NCI-H460 (cell line): ENCODE measurements around the gene APPL2. TPM values are rescaled to one million over a fixed set of nuclear protein-coding genes. Genes with fewer than 3 reads are reported as not detected.
"Not testable (repeated sequence)": the region's sequence is repeated elsewhere in the genome, so short reads cannot be mapped to it uniquely, and the experiment has no call there.

ENCODE experiments used
- DNase-seq: peaks from one replicate; pipeline ENCODE4 v3.0.0-alpha.2; 2016; ENCODE audit warnings: low read depth; ENCODE audit errors: extremely low read depth
- total RNA-seq: library from RNA; depleted of rRNA; stranded (reverse); fragments of >200 nt; shearing (Covaris generic); gene quantifications from 2 replicates; pipeline ENCODE4 v1.2.3, GENCODE V29; 2014

The APPL2 gene
- total RNA-seq, 1 experiment from 2014 or later, result 26.9 TPM

DNA sequence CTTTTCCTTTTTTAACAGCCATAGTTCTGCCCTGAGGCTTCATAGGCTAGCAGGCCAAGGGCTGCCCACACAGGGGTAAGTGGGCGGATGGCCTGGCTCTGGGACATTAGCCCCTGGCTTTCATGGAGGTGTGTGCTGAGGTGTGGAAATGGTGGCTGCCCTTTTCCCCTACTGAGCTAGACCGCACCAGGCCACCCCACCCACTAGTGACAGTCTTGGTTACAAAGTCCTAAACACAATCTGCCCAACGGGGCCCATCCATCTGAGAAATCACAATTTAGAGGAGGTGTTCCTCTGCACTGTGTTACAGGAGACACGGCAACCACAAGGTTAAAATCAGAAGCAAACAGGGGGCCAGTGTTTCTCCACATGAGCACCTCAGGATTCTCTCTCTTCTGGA is 35.6 kb downstream of the APPL2 start:
- no peak for DNase-seq

DNA sequence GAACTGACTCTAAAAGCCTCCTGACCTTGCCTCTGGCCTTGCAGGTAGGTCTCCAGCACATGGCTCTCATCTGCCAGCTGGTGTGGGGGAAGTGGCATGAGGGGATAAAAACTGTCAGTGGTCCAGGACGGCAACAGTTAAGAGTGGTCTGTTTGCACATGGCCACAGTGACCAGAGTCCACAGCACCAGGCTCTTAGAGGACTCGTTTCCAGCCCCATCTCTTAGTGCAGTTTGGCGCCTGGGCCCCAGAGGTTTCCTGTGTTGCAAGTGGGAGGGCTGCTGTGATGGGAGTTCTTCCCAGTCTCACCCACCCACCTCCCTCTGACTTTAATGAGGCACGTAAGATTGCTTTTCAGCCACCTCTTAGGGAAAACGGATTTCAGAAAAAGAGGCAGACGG is 37.0 kb downstream of the APPL2 start:
- no peak for DNase-seq

DNA sequence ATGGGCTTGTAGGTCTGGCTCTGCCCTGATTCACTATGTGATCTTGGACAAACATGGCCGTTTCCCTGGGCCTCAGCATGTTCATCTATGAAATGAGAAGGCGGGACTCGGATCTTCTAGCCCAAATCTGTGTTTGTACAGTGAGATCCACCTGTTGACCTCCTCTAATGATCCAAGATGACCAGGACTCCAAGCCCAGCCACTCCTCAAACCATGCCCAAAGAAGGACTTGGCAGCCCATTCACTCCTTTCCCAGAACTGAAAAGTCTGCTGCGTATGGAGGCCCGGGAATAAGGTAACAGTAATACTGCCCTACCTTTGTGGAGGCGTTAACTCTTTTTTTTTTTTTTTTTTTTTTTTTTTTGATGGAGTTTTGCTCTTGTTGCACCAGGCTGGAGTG is 39.9 kb downstream of the APPL2 start:
- DNase-seq, result no peak

DNA sequence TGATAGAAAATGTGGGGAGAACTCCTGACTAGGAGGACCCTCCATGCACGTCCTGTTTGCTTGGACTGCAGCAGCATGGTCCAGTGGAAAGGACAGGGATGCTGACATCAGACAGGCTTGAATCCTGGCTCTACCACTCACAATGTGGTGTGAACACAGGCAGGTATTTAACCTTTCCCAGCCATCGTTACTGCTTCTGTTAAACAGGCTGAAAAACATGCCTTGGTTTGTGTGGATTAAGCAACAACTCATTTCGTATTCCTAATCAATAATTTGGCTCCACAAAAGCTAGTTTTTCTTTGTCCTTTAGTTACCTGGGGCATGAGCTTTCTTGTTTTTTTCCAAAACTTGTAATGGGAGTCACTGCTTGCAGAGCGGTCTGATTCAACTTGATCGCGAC is 41.0 kb downstream of the APPL2 start:
- DNase-seq, result no peak

DNA sequence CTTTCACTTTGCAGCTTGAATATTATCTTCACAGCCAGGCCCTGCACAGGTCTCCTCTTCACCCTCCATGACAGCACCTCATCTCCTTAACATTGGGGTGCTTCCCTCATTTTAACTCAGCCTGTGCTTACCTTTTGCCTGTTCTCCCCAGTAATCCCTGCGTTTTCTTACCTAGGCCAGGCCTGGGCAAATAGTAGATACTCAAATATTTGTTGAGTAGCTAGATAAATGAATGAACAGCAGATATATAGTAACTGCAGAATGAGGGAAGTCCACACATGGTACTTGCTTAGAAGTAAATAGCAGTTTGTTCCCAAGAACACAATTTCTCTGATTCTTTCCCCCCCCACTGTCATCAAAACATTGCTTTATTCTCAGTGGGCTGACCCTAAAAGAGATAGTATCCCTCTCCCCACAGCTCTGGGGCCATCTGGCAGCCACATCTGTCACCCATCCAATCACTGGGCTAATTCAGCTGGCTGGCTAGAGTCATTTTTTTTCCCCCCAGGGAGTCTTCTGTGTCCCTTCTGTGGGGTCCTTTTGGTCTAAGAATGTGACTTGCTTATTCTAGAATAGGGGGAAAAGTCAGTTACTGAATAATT is 43.2 kb downstream of the APPL2 start:
- no peak for DNase-seq

DNA sequence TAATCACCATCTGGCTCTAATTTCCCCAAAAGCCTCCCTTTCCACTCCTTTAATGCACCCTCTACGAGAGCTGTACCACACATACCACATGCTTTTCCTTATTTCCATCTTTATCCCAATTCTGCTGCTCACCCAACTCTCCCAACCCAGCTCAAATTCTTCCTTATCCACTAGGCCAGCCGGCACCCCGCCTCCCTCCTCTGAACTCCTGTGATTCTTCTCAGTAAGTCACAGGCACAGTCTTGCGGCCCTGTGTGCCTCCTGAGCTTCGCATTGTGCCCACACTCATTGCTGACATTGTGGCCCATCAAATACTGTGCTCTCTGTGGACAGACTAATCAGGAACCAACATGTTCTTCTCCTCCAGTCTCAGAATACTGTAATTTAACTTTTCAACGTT is 45.4 kb downstream of the APPL2 start:
- no peak for DNase-seq

DNA sequence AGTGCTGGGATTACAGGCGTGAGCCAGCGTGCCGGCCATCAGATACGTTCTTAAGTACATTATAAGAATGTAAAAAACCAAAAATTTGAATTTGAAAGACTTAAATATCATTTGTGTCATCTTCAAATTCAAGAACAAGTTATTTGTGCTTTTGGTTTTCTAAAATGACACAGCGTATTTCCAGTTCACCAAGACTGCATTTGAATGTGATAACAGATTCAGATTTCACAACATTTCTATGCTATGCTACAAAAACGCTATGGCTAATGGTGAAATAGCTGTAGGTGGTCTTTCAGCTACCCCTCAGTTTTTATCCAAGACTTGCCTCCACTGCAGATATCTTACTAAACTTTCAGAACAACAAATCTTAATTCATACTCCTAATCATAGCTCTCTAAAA is 46.7 kb downstream of the APPL2 start:
- no peak for DNase-seq

DNA sequence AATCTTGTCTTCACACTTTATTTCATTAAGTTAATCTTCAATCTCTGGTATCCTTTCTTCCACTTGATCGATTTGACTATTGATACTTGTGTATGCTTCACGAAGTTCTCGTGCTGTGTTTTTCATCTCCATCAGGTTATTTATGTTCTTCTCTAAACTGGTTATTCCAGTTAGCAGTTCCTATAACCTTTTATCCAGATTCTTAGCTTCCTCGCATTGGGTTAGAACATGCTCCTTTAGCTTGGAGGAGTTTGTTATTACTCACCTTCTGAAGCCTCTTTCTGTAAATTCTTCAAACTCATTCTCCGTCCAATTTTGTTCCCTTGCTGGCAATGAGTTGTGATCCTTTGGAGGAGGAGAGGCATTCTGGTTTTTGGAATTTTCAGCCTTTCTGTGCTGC is 52.0 kb downstream of the APPL2 start:
- DNase-seq, result not testable (repeated sequence)

DNA sequence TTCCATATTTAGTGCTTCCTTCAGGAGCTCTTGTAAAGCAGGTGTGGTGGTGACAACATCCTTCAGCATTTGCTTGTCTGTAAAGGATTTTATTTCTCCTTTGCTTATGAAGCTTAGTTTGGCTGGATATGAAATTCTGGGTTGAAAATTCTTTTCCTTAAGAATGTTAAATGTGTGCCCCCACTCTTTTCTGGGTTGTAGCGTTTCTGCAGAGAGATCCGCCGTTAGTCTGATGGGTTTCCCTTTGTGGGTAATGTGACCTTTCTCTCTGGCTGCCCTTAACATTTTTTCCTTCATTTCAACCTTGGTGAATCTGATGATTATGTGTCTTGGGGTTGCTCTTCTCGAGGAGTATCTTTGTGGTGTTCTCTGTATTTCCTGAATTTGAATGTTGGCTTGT is 52.6 kb downstream of the APPL2 start:
- not testable (repeated sequence) for DNase-seq

DNA sequence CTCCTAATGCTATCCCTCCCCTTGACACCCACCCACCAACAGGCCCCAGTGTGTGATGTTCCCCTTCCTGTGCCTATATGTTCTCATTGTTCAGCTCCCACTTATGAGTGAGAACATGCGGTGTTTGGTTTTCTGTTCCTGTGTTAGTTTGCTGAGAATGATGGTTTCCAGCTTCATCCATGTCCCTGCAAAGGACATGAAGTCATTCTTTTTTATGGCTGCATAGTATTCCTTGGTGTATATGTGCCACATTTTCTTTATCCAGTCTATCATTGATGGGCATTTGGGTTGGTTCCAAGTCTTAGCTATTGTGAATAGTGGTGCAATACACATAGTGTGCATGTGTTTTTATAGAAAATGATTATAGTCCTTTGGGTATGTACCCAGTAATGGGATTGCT is 56.9 kb downstream of the APPL2 start:
- not testable (repeated sequence) for DNase-seq

DNA sequence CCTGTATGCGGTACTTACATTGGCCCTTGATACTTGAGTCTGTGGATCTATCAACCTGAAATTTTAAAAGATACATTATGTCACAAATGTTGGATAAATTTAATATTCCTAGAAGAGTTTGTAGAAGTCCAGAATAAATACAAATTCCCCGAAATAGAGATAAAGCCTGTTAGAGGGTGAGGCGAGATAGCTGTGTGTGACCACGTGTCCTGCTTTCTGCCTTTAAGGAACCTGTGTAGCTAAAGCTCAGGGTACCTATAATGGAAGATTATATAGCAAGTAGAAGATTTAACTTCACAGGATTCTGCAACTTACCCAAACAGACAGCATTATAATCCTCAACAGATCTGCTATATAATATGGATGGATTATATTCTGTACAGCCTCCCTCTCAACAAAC is 58.8 kb downstream of the APPL2 start:
- DNase-seq, result no peak

DNA sequence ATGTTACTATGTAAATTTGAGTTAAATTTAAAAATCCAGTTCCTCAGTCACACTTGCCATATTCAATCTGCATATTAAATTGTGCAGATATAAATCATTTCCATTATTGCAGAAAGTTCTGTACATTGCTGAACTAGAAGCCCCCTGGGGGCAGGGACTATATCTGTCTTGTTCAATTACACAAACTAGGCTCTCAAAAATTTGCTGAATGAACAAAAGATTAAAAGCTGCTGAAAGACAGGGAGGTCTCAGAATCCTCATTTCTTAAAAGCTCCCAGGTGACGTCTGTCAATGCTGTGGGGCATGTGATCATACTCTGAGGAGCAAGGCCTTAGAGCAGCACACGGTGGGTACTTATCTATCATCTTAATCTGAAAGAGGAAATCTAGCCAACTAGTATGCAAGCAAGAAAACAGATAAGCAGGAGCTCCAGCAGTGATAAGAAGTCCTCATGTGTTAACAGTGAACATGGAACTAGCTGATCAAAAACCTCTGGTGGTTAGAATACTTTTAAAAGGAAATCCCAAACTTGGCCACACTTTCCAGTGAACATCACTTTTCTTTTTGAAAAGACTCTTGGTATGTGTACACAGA is 60.5 kb downstream of the APPL2 start:
- DNase-seq, result no peak

DNA sequence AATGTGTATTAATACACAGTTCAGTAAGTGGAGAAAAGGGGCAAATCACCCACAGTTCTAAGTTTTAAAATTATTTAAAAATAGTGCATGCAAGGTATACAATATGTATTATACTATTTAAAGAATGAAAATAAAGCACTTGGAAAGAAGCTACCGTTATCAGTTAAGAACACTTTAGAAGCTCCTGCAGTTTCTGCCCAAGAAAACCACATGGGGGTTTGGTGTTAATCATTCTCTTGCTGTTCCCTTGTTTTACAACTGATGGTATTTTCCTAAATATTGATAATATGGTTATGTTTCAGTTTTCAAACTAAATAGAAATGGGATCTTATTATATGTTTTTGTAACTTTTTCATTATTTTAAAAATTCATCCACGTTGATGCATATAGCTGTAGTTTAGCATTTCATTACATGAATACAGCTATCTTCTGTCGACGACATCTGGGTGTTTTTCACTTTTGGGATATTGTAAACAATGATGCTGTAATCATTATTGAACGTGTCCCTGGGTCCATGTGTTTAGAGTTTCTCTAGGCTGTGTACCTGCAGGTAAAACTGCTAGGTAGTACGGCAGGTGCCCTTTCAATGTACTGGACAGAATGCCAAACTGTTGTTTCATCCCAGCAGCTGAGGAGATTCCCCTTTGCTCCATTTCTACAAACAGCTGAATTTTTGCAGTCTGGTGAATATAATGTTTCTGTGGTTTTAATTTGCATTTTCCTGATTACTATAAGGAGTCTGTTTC is 64.1 kb downstream of the APPL2 start:
- no peak for DNase-seq

DNA sequence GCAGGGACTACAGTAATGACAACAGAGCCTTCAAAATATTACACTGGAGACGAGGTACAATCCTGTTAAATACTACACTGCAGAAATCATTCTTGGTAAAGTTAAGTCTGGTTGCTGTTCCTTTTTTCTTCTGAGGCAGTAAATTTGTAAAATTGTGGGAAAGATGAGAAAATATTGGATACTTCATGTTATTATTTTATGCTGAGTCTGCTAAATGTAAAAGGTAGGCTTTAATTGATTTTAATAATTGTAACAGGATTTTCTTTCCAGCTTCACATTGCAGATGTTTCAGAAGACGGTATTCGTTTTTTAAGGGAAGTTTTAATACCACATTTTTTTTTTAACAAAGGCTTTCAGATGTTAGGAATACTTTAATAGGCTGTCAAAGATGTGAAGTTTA is 65.8 kb downstream of the APPL2 start:
- no peak for DNase-seq

DNA sequence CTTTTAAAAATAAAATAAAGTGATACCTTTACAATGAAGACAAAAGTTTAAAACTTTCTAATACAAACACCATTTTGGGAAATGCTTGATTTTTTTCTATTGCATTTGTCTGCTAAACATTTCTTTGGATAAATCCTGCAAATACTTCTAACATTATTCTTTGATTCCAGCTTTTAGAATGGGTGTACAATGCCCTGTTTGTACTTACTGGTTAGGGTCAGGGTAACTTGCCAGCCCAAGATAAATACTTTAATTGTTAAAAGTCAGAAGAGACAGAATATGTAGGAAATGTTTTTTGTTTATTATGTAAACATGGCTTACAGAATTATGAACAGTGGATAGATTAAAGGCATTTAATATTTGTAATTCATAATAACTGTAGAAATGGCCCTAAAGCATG is 68.0 kb downstream of the APPL2 start:
- DNase-seq, result no peak

DNA sequence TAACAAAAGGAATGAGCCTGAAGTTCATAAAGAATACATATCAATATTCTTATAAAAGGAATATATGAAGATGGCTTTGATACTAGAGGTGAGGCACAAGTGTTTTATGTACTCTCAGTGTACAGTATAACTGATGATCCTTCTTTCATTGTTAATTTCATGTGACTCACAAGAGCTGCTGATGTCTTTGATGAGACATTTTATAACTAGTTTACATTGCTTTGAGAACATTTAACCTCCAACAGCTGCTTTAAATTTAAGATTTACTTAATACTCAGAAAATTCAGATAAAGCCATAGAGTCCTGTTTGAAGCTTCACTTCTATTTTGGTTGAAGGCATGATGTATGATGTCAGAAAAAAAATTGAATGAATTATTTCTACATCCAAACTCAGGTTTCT is 68.6 kb downstream of the APPL2 start:
- no peak for DNase-seq

DNA sequence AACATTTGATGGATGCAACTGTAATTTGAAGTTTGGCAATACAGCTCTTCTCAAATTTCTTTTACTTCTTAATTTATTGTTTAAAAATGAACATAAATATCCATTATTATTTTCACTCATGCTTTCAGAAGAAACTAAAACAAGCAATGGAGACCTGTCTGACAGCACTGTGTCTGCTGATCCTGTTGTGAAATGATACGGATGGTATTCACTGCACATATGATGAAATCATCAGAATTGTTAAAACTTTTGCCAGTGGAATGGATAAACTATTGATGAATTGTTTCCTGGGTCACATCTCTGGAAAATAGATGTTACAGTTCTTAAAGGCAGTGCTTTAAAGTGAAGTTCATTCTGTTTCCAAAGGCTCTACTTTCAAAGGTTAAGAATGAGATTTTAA is 69.2 kb downstream of the APPL2 start:
- no peak for DNase-seq

DNA sequence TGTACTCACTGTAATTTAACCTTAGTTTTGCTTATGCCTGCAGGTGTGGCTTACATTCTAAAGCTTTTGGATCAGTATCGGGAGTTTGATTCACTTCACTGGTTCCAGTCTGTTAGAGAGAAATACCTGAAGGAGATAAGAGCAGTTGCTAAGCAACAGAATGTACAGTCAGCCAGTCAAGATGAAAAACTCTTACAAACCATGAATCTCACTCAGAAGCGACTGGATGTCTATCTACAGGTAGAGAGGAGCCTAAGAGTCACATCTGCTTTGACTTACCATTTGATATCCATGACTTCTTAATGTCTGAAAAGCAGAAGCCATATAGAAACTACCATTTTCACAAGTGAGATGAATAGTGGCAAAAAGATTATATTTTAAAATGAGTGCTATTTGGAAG is 71.9 kb downstream of the APPL2 start:
- no peak for DNase-seq

DNA sequence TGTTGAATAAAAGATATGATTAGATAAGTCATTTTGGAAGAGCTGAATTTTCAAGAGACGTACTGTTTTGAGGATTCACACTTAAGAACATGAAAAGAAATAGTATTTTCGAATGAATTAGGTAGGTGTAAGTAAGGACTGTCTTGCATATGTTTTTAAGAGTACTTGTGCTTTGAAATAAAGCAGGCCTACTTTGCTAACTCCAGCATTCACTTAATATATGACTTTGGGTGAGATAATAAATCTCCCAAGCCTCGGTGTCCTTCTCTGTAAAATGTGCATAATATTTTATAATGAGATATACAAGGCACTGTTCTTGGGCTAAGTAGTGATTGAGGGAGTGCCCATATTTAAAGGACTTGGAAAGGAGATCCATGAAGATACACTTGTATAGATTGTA is 73.8 kb downstream of the APPL2 start:
- DNase-seq, result no peak

DNA sequence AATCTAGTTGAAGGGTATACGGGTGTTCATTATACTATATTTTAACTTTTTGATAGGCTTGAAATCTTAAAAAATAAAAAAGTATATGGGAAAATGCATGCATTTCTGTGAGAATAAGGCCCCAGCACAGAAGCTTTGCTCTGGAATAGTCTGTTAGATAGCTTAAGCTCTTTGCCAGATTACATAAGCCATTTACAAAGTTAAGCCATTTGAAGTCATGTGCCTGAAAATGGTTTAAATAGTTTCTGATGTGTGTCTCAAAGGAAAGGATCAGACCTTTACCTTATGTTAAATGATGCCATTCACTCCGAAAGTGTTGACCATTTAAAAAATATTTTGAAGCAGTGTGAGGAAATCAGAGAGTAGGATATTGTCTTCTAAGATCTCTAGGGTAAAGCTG is 77.1 kb downstream of the APPL2 start:
- DNase-seq, result no peak

DNA sequence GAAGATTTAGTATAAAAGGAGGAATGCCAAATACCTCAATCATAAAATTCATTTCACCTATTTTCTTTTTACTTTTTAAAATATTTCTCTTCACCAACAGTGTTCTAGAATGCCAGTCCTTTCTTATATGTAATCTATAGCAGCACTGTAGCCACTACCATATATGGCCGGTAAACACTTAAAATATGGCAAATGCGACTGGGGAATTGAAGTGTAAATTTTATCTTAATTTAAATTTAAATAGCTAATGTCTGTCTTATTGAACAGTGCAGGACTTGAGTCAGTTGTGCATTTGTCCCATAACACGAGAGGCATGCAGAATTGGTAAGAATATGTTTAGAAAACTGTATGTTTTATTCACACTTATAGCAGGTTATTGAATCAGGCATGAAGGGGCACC is 78.4 kb downstream of the APPL2 start:
- no peak for DNase-seq

DNA sequence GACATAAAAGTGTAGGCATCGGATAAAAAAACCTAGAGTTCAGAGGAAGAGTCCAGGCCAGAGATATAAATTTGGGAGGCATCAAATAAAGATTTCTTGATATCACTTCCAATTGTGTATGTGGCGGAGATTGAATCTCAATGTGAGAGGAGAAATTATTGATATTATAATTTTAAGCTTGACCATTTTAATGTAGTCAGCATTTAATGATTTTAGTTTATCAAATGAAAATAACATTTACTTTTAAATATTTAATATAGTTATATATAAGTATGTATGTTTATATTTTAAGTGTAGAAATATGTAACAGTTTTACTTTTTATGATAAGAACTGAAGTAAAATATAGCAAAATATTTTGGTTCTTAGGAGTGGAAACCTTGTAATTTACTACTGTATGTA is 79.7 kb downstream of the APPL2 start:
- no peak for DNase-seq
